CD4-positive, alpha-beta T cell (primary cell): Measurements from ENCODE around the gene RPIA. TPM values are rescaled to one million over a fixed set of nuclear protein-coding genes. Genes with fewer than 3 reads are reported as not detected.

Experiments used
- ATAC-seq: fragments of 200-7000 bp; cut with Tn5 transposase; one replicate; pipeline ENCODE4 v1.10.0; 2022; ENCODE audit warnings: mild to moderate bottlenecking; ENCODE audit not compliant: poor library complexity
- CTCF ChIA-PET: fragments of 350-600 bp; sonication (Branson Sonifier 250); formaldehyde crosslinking; loops from one replicate; lab custom pipeline; 2021; ENCODE audit warnings: antibody characterized with exemption, inconsistent platforms; lab: Charles Lee
- POLR2A ChIA-PET: fragments of 350-600 bp; sonication (Branson Sonifier 250); formaldehyde crosslinking; loops from one replicate; lab custom pipeline; 2021; ENCODE audit warnings: antibody characterized with exemption, inconsistent platforms; lab: Charles Lee
- DNase-seq, 14 experiments: peaks; one replicate each; pipeline ENCODE4 v3.0.0-alpha.2; 2013 to 2020; ENCODE audit warnings: mixed read lengths in 2 of 14
- H3K27ac ChIP-seq, 2 donors: one replicate each; pipeline versions ENCODE4 v1.5.1 to v1.7.0; 2013; ENCODE audit warnings: low read length in 2 of 2, low read depth in 1 of 2, mild to moderate bottlenecking in 1 of 2
- H3K27me3 ChIP-seq, 2 experiments: 1 replicate in 1 of 2; 2 replicates in 1 of 2; pipeline versions ENCODE4 v1.6.1 to v1.7.0; 2013; ENCODE audit warnings: low read length in 2 of 2, control low read depth in 1 of 2, mild to moderate bottlenecking in 1 of 2, moderate library complexity in 1 of 2; ENCODE audit not compliant: insufficient read depth in 2 of 2, control insufficient read depth in 1 of 2
- H3K36me3 ChIP-seq: one replicate; pipeline ENCODE4 v1.6.1; 2013; ENCODE audit warnings: low read length, control low read depth; ENCODE audit not compliant: insufficient read depth
- H3K4me1 ChIP-seq: one replicate; pipeline ENCODE4 v1.6.1; 2013; ENCODE audit warnings: low read length, control low read depth; ENCODE audit not compliant: insufficient read depth
- H3K4me3 ChIP-seq: one replicate; pipeline ENCODE4 v1.5.1; 2013; ENCODE audit warnings: mild to moderate bottlenecking, low read length, moderate library complexity
- H3K9me3 ChIP-seq, 2 experiments: 1 replicate in 1 of 2; 2 replicates in 1 of 2; pipeline versions ENCODE4 v1.6.1 to v1.7.0; 2013; ENCODE audit warnings: low read length in 2 of 2, mild to moderate bottlenecking in 2 of 2, control low read depth in 1 of 2, moderate library complexity in 1 of 2; ENCODE audit not compliant: control insufficient read depth in 1 of 2, insufficient read depth in 1 of 2
- H3K27ac Mint-ChIP-seq: one replicate; pipeline ENCODE4 v1.8.0; 2020; ENCODE audit warnings: mixed read lengths
- H3K27me3 Mint-ChIP-seq: one replicate; pipeline ENCODE4 v1.8.0; 2021; ENCODE audit warnings: mixed read lengths
- H3K36me3 Mint-ChIP-seq: one replicate; pipeline ENCODE4 v1.8.0; 2021; ENCODE audit warnings: low read depth, mixed read lengths
- H3K4me1 Mint-ChIP-seq: one replicate; pipeline ENCODE4 v1.8.0; 2021; ENCODE audit warnings: low read depth, mixed read lengths
- H3K4me3 Mint-ChIP-seq: one replicate; pipeline ENCODE4 v1.8.0; 2020; ENCODE audit warnings: mild to moderate bottlenecking, mixed read lengths
- H3K9me3 Mint-ChIP-seq: one replicate; pipeline ENCODE4 v1.8.0; 2020; ENCODE audit warnings: mixed read lengths
- intact Hi-C, 2 experiments: fragments of 100-400 bp; cut with DNase I in 1 of 2; cut with micrococcal nuclease in 1 of 2; formaldehyde crosslinking; loops; one replicate each; pipeline versions ENCODE4 v1.15.1 to v1.9.0; 2023 to 2025; cut with DNase I, micrococcal nuclease
- total RNA-seq, 174 experiments: library from RNA in 2 of 174; stranded (reverse) in 2 of 174; gene quantifications; one replicate each; pipeline ENCODE4 v1.2.3 and lab custom pipeline; 2021 to 2026
- TF ChIP-seq, protein P1 (sequence below): fragments of 200-600 bp; IDR thresholded peaks from one replicate; pipeline ENCODE4 v1.8.0; 2022; ENCODE audit warnings: antibody characterized with exemption, mild to moderate bottlenecking

Gene RPIA
- total RNA-seq, 2 experiments from 2014 or later, result 21.6 to 24.7 TPM

GRCh38 chr2:88680916-88681315 is 10.6 kb upstream of the RPIA start:
- peaks cover 4% of the 10 kb centered on the region for H3K27me3 Mint-ChIP-seq
- Histone ChIP-seq H3K36me3 (no peaks in the 10 kb centered on the region), H3K4me3 (no peak overlapping the region), H3K4me1 (no peaks in the 10 kb centered on the region), H3K27me3 (no peaks in the 10 kb centered on the region), H3K9me3 (peaks cover 4 to 5% of the 10 kb centered on the region in 2 experiments), H3K27ac (no peak overlapping the region)
- H3K36me3 Mint-ChIP-seq, result peaks cover 10% of the 10 kb centered on the region
- intact Hi-C loops, result no loop called here
- no peak overlapping the region for H3K27ac Mint-ChIP-seq
- ChIA-PET POLR2A (interaction anchor here (1.3 kb wide), 1 partner anchor 11 kb away, joined by 5 read pairs; the partner anchor contains the start of gene RPIA), CTCF (no interaction called here)
- H3K4me1 Mint-ChIP-seq, result no peaks in the 10 kb centered on the region
- ATAC-seq (no peak), DNase-seq (no peak)
- TF ChIP-seq, protein P1, sequence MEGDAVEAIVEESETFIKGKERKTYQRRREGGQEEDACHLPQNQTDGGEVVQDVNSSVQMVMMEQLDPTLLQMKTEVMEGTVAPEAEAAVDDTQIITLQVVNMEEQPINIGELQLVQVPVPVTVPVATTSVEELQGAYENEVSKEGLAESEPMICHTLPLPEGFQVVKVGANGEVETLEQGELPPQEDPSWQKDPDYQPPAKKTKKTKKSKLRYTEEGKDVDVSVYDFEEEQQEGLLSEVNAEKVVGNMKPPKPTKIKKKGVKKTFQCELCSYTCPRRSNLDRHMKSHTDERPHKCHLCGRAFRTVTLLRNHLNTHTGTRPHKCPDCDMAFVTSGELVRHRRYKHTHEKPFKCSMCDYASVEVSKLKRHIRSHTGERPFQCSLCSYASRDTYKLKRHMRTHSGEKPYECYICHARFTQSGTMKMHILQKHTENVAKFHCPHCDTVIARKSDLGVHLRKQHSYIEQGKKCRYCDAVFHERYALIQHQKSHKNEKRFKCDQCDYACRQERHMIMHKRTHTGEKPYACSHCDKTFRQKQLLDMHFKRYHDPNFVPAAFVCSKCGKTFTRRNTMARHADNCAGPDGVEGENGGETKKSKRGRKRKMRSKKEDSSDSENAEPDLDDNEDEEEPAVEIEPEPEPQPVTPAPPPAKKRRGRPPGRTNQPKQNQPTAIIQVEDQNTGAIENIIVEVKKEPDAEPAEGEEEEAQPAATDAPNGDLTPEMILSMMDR, result no peak
- no peak overlapping the region for H3K4me3 Mint-ChIP-seq
- peaks cover 11% of the 10 kb centered on the region for H3K9me3 Mint-ChIP-seq

GRCh38 chr2:88683160-88684021 is 8.1 kb upstream of the RPIA start:
- H3K4me3 ChIP-seq, result no peak overlapping the region
- DNase-seq, result no peak
- Mint-ChIP-seq H3K36me3 (peaks cover 10% of the 10 kb centered on the region), H3K27ac (no peak overlapping the region), H3K4me1 (no peaks in the 10 kb centered on the region), H3K9me3 (peaks cover 11% of the 10 kb centered on the region), H3K4me3 (no peak overlapping the region), H3K27me3 (peaks cover 4% of the 10 kb centered on the region)
- H3K9me3 ChIP-seq, result peaks cover 4 to 5% of the 10 kb centered on the region in 2 experiments
- no peaks in the 10 kb centered on the region for H3K36me3 ChIP-seq
- H3K27me3 ChIP-seq, result no peaks in the 10 kb centered on the region
- TF ChIP-seq, protein P1, result no peak
- POLR2A ChIA-PET, result no interaction called here
- CTCF ChIA-PET, result no interaction called here
- H3K4me1 ChIP-seq, result no peaks in the 10 kb centered on the region
- no peak overlapping the region for H3K27ac ChIP-seq
- no peak for ATAC-seq
- intact Hi-C loops, result no loop called here

DNA sequence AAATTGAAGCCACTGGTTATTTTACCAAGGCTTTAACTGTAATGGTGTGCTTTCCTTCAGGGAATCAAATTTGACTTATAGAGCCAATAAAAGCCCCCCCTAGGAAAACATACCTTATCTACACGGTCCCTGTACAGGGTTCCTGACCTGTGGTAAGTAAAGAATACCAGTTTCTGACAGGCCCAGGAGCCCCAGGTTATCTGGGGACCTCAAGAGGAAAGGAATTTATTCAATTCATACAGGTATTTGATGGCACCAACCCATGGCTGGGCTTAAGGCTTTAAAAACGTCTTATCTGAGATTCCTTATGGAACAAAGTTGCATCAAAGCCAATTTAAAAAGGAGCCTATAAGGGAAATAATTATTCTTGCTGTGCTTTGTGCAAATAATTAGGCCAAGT is 7.0 kb upstream of the RPIA start:
- intact Hi-C loops, result no loop called here
- POLR2A ChIA-PET, result no interaction called here
- Histone ChIP-seq H3K4me1 (no peaks in the 10 kb centered on the region), H3K9me3 (peaks cover 4 to 5% of the 10 kb centered on the region in 2 experiments), H3K36me3 (no peaks in the 10 kb centered on the region), H3K27ac (no peak overlapping the region), H3K4me3 (no peak overlapping the region), H3K27me3 (no peaks in the 10 kb centered on the region)
- peaks cover 3% of the 10 kb centered on the region for H3K4me1 Mint-ChIP-seq
- TF ChIP-seq, protein P1, result no peak
- H3K36me3 Mint-ChIP-seq, result peaks cover 10% of the 10 kb centered on the region
- CTCF ChIA-PET, result interaction anchor here (0.6 kb wide), 1 partner anchor 15 kb away, joined by 3 read pairs; no protein-coding TSS in a partner anchor
- H3K9me3 Mint-ChIP-seq, result peaks cover 11% of the 10 kb centered on the region
- H3K27ac Mint-ChIP-seq, result no peak overlapping the region
- DNase-seq (no peak), ATAC-seq (no peak)
- no peak overlapping the region for H3K4me3 Mint-ChIP-seq
- peaks cover 4% of the 10 kb centered on the region for H3K27me3 Mint-ChIP-seq
